Mucosa of descending colon (tissue), 3 donors: Measurements from ENCODE around the gene SHC2. TPM values are rescaled to one million over a fixed set of nuclear protein-coding genes. Genes with fewer than 3 reads are reported as not detected.

Experiments used
- ATAC-seq: fragments of 200-7000 bp; cut with Tn5 transposase; one replicate; pipeline ENCODE4 v1.9.1; 2020; ENCODE audit warnings: mild to moderate bottlenecking, moderate library complexity
- DNase-seq, 3 donors: peaks; one replicate each; pipeline ENCODE4 v3.0.0-alpha.2; 2020
- H3K36me3 ChIP-seq: fragments of 200-600 bp; one replicate; pipeline ENCODE4 v1.8.0; 2021; ENCODE audit warnings: low read depth, mild to moderate bottlenecking
- H3K4me1 ChIP-seq: fragments of 200-600 bp; one replicate; pipeline ENCODE4 v1.8.0; 2021; ENCODE audit warnings: low read depth, mild to moderate bottlenecking
- H3K4me3 ChIP-seq: fragments of 200-600 bp; one replicate; pipeline ENCODE4 v1.8.0; 2021; ENCODE audit warnings: mild to moderate bottlenecking
- H3K9me3 ChIP-seq: fragments of 200-600 bp; one replicate; pipeline ENCODE4 v1.8.0; 2021; ENCODE audit warnings: mild to moderate bottlenecking
- intact Hi-C, 2 donors: fragments of 100-400 bp; cut with DNase I in 1 of 2; cut with micrococcal nuclease in 1 of 2; formaldehyde crosslinking; loops; one replicate each; pipeline versions ENCODE4 v1.11.0 to v1.11.1; 2022; cut with DNase I, micrococcal nuclease
- total RNA-seq, 3 donors: library from RNA; stranded (reverse); fragmentation: NEBNext Ultra II Directional in 2 of 3; extraction: Animal tissue kit (Norgen Biotek cat#: 25700) in 2 of 3; gene quantifications; one replicate each; pipeline versions ENCODE4 v1.2.1 to v1.2.4, GENCODE V29; 2021 to 2023
- TF ChIP-seq, protein P1 (sequence below): fragments of 200-600 bp; IDR thresholded peaks from one replicate; pipeline ENCODE4 v1.8.0; 2022; ENCODE audit warnings: antibody characterized with exemption, mild to moderate bottlenecking
- donor health status: DM: no; HTN: no; CAD: no; lungs with moderate emphysema.
- donor health status: DM: no; HTN: no; CAD: no.
- donor health status: DM: no; HTN: yes; CAD: no.

The SHC2 gene
- total RNA-seq, 3 donors from 2014 or later, result 5.3 to 39.3 (median 6.0) TPM

DNA sequence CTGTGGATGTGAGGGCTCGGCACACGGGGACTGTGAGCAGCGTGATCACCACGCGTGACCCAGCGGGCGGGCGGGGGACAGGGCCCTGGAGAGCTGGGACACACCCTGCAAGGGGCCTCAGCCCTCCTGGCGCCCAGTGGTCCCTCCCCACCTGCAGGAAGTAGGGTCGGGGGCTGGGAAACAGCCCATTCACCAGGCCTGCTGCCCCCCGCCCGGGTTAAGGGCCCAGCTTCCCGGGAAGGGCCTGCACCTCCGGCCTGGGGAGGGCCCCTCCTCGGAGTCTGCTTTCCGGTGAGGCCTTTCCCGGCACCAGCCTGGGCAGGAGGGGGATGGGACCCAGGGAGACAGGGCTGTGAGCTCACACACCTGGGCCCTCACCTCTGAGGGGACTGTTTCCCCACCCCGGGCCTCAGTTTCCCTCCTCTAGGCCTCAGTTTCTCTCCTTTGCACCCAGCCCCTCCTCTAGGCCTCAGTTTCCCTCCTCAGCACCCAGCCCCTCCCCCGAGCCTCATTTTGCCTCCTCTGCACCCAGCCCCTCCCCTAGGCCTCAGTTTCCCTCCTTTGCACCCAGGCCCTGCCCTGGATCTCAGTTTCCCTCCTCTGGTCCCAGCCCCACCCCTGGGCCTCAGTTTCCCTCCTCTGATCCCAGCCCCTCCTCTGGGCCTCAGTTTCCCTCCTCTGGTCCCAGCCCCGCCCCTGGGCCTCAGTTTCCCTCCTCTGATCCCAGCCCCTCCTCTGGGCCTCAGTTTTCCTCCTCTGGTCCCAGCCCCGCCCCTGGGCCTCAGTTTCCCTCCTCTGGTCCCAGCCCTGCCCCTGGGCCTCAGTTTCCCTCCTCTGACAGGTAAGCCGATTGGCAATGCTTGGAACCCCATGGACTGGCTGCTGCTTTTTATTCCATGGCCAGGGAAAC lies 33.6 kb upstream of the SHC2 start:
- TF ChIP-seq, protein P1, sequence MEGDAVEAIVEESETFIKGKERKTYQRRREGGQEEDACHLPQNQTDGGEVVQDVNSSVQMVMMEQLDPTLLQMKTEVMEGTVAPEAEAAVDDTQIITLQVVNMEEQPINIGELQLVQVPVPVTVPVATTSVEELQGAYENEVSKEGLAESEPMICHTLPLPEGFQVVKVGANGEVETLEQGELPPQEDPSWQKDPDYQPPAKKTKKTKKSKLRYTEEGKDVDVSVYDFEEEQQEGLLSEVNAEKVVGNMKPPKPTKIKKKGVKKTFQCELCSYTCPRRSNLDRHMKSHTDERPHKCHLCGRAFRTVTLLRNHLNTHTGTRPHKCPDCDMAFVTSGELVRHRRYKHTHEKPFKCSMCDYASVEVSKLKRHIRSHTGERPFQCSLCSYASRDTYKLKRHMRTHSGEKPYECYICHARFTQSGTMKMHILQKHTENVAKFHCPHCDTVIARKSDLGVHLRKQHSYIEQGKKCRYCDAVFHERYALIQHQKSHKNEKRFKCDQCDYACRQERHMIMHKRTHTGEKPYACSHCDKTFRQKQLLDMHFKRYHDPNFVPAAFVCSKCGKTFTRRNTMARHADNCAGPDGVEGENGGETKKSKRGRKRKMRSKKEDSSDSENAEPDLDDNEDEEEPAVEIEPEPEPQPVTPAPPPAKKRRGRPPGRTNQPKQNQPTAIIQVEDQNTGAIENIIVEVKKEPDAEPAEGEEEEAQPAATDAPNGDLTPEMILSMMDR, result no peak
- ATAC-seq (no peak), DNase-seq (no peak)
- no peaks in the 10 kb centered on the region for H3K9me3 ChIP-seq
- no peaks in the 10 kb centered on the region for H3K36me3 ChIP-seq
- H3K4me1 ChIP-seq, result peaks cover 5% of the 10 kb centered on the region
- H3K4me3 ChIP-seq, result no peak overlapping the region
- intact Hi-C loops, result no loop called here

DNA sequence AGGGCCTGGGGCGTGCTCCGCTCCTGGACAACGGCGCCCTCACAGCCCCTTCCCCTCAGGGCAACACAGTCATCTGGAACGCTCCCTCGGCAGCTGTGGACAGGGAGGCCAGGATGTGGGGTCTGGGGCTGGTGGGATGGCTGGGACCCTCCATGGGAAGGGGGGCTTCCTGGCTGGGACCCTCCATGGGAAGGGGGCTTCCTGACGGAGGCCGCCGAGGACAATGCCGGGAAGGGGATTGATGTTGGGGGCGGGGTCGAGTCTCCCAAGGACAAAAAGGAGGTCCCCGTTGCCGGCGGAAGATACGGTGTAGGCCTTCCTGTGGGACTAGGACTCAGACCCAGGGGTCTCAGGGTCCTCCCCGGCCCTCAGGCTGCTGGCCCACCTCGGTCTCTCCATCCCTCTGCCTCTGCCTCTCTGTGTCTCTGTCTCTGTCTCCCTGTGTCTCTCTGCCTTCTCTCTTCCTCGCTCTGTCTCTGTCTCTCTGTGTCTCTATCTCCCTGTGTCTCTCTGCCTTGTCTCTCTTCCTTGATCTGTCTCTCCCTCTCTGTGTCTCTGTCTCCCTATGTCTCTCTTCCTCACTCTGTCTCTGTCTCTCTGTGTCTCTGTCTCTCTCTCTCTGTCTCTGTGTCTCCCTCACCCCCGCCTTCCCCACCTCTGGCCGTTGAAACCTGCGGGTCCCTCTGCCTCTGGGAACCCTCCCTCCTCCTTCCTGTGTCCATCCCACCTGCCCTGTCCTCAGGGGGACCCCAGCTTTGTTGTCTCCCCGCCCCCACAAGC lies 32.7 kb upstream of the SHC2 start:
- DNase-seq (no peak), ATAC-seq (no peak)
- intact Hi-C loops, result no loop called here
- peaks cover 5% of the 10 kb centered on the region for H3K4me1 ChIP-seq
- H3K36me3 ChIP-seq, result no peaks in the 10 kb centered on the region
- TF ChIP-seq, protein P1, result no peak
- H3K9me3 ChIP-seq, result no peaks in the 10 kb centered on the region
- no peak overlapping the region for H3K4me3 ChIP-seq

GRCh38 chr19:492091-492531 lies 31.3 kb upstream of the SHC2 start:
- no peak overlapping the region for H3K4me3 ChIP-seq
- no peak for ATAC-seq
- no peaks in the 10 kb centered on the region for H3K9me3 ChIP-seq
- no peak for DNase-seq
- no peaks in the 10 kb centered on the region for H3K36me3 ChIP-seq
- H3K4me1 ChIP-seq, result peaks cover 3% of the 10 kb centered on the region
- TF ChIP-seq, protein P1, result no peak
- intact Hi-C loops, result no loop called here

GRCh38 chr19:491146-491741 lies 30.4 kb upstream of the SHC2 start:
- ATAC-seq (no peak), DNase-seq (peak in 1 of 3 donors; percentile 48)
- Histone ChIP-seq H3K9me3 (no peaks in the 10 kb centered on the region), H3K4me1 (peaks cover 3% of the 10 kb centered on the region), H3K4me3 (no peak overlapping the region), H3K36me3 (no peaks in the 10 kb centered on the region)
- intact Hi-C loops, result no loop called here
- TF ChIP-seq, protein P1, result no peak

- ATAC-seq, result peak; percentile 41
- intact Hi-C loops, result no loop called here
- no peaks in the 10 kb centered on the region for H3K36me3 ChIP-seq
- no peak for DNase-seq
- H3K4me1 ChIP-seq, result peaks cover 3% of the 10 kb centered on the region
- peak overlapping the region; percentile 86 for H3K4me3 ChIP-seq
- no peaks in the 10 kb centered on the region for H3K9me3 ChIP-seq
- TF ChIP-seq, protein P1, result no peak
These were observed 28.8 kb upstream of the SHC2 start for GRCh38 chr19:489418-490196.
